HG03097 (cell line): Measurements from ENCODE around the gene HPX.

Experiments used
- ATAC-seq: cut with Tn5 transposase; IDR thresholded peaks from one replicate; pipeline ENCODE4 v1.9.1; 2021; ENCODE audit not compliant: unreplicated experiment, low FRiP score

Gene HPX

GRCh38 chr11:6418557-6419008 lies 22.2 kb downstream of the HPX start:
- no peak for ATAC-seq

DNA sequence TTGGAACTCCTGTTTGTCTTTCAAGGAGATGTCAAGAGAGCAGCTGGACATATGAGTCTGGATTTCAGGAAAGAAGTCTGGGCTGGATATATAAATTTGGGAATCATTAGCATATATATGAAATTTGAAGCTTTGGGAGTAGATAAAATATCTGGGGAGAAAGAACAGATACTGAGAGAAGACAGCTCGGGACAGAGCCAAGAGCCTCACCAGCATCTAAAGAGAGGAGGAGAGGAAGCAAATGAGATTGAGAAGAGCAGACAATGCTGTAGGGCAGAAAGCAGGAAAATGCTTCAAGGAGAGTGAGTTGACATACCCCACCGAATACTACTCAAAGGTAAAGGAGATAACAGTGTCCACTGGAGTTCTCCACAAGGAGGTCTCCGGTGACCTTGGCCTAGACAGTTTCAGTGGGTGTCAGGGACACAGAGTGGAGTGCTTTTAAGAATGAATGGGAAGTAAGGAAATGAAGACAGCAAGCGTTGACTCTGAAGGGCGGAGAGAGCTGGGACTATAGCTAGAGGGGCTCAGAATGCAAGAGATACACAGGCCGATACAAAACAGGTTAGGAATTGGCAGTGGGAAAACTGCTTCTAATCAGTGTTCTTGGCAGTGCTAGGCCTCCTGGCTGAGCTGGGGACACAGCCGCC lies 22.8 kb downstream of the HPX start:
- ATAC-seq = no peak

DNA sequence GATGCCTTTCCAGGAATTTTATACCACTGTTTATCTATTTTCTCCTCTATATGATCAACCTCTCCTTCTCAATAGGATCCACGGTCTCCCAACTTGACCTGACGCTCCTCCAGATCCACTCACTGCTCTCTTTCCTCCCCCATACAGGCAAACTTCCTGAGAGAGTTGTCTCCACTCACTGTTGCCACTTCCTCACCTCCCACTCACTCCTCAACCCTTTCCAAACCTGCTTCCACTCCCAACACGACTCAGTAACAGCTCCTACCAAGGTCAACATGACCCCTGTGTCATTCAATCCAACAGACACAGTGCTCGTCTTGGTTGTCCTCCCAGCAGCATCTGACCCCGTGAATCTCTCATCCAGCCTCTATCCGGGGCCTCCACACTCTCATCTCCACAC lies 25.0 kb downstream of the HPX start:
- no peak for ATAC-seq

GRCh38 chr11:6414874-6415328 lies 25.9 kb downstream of the HPX start:
- no peak for ATAC-seq

DNA sequence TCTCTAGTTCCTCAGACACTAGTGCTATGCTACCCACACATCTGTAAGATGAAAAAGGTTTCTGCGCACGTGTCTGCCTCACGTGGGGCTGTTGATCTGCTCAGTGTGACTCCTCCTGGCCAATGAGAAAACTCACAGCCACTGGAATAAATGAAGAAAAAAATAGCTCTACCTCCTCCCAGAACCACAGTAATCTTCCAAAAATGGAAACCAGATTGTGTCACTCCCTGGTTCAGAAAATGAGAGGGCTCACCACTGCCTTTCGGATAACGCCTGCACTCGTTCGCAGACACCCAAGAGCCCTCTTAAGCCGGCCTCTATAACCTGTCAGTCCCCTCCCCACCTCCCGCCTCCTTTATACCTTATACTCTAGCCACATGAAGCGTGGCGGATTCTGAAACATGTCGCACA lies 27.0 kb downstream of the HPX start:
- ATAC-seq = no peak

DNA sequence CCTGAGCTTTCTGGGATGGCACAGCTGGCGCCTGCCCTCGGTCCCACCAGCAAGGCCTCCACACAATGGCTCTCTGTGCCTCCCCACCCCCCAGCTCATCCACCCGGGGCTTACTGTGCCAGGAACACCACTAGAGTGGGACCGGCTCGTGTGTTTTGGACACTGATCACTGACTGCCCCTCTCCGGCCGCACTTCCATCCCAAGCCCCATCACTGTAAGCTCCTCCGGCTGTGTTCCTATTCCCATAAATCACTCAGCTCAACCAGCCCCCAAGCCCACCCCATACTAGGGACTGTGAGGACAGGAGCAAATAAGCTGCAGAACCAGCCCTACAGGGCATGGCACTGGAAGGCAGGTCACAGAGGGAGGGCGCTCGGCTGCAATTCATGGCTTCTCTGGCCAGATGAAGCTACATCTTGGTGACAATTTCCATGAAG lies 29.2 kb downstream of the HPX start:
- no peak for ATAC-seq

DNA sequence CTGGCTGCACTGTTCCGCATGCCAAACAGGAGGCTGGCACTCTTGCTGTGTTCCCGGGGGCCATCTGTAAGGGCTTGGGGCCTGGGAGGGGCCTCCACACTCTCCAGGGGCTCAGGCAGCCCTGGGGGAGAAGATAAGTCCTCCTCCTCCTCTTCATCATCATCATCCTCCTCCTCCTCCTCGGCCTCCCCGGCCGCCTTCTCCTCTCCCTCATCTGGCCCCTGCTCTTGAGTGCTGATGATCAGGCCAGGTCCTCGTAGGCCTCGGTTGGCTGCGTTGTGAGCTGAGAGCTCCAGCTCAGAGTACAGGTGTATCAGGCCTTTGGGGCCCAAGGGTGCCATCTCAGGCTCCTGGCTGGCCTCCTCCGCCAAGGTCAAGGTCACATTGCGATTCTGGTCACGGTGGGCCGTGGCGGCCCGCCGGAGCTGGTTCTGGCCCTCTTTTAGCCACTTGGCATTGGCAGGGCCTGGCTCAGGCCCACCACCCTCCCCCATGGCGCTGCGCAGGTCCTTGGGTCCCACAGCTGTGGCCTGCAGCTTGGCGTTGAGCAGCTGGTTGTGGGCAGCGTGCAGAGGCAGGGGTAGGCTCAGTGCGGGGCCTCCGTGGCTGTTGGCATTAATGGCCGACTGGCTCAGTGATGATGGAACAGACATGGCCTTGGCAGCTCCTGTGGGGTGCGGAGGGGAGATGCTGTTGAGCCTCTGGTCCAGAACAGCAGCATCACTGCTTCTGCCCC lies 29.9 kb downstream of the HPX start:
- ATAC-seq = no peak

DNA sequence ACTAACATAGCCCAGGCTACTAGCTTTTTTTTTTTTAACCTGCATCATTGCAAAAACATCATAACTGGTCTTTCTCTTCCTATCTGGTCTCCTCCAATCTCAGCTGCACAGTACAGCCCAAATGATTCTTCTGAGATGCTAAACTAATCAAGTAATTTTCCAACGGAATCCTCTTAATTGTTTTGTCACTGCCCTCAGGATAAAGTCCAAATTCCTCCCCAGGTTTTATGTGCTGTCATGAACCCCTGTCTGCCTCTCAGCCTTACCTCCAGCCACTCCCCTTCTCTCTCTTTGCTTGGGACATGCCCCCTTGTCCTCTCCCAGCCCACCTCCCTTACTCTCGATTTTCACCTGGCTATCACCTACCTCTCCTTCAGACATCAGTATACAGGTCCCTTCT lies 34.4 kb downstream of the HPX start:
- no peak for ATAC-seq

DNA sequence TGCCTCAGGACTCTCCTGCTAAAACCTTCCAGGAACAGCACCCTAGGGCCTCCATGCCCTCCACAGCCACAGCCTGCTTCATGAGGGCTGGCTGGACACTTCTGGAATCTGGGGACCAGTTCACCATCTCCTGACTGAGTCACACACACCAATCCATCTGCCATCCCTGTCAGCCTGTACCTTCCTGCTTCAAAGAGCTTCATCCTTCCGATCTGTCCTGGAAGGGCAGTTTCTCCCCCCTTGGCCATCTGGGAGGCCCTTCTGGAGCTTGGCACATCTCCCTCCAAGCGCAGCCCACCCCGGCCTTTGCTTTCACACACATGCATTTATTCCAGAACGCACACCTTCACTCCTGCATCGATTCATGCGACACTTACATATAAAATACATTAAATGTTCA lies 34.9 kb downstream of the HPX start:
- ATAC-seq = no peak

DNA sequence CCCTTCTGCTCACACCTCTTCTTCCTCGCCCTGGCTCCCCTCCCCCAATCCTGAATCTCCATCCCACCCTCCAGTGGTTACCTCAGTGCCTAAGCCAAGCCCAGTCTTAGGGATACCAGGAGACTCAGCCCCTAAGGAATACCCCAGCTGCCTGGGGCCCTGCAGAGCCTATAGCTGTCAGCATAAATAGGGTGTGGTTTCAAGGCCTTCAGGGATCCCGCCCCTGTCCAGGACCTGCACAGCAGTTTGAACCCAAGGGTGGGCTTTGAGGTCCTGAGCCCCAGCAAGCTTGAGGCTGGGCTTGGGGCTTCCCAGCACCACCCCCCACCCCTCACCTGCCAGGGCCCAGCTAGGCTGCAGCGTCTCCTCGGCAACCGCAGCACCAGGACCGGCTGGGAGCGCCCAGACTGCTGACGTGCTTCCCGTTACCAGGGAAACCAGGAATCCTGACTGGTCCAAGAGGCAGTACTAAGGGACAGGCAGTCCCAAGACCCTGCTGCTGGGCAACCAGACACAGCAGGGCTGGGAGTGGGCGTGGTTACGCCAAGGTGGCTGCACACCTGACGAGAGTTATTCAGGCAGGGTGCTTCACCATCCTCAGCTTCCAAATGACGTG lies 35.6 kb downstream of the HPX start:
- ATAC-seq = no peak

DNA sequence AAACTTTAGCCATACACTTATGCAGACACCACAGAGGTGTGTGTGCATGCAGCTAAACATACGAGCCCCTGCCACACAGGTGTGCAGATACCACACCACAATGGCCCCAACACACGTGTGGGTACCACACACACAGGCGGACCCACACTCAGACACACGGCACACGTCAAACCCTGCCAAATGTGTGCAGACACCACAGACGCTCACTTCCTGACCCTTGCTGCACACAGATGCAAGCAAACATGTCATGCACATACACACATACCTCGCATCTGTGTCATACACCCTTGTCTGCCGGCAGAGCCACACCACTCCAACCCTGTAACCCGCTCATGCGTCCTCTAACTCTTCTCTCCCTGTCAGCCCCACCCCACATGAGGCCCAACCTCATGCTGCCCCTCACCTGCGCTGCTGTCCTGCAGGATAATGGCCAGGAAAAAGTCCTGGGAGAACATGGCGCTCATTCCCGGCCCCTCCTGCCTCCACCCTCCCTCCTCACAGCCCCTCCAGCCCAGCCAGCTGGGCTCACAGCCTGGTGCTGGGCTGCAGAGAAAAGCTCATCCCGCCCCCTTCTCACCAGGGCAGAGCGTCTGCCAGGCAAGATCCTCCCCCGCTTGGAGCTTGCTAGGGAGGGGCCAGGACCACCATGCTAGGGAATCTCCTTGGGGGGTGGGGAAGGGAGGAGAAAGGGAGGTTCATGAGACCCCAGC lies 36.3 kb downstream of the HPX start:
- no peak for ATAC-seq

DNA sequence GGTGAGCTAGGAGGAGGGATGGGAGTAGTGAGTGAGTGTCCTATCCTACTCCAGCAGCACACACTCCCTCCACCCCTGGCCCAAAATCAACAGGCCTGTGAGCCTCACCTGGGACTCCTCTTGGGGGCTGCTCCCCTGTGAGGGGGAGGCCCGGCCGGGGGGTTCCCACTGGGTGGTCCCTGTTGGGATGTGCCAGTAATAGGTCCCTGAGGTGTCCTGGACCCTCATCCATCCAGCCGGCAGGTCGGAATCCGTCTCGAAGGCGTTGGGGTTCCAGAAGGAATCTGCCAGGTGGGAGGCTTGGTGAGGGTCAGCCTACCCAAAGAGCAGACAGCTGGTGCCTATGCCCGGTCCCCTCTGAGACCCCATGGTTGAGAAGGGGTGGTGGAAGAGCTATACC lies 37.2 kb downstream of the HPX start:
- no peak for ATAC-seq

- ATAC-seq = peak; percentile 96
These were observed 38.2 kb downstream of the HPX start for GRCh38 chr11:6402561-6402981.

DNA sequence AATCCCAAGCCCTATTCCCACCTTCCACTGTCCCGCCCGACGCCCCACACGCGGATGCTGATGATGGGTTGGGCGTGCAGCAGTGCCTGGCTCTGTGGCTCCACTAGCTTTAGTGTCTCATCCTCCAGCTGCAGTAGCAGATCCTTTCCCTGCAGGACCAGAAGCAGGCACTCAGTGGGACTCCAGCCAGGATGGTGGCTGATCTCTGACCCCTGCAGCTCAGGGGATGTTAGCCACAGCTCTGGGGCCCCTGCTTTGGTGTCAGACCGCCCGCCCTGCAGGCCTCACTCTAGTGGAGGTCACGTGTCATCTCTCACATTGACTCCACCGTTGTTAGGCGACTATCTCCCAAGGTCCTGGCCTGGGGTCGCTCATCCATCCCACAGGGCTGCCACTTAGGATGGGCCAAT lies 38.7 kb downstream of the HPX start:
- peak; percentile 16 for ATAC-seq

- no peak for ATAC-seq
These were observed 39.3 kb downstream of the HPX start for GRCh38 chr11:6401464-6401863.

- no peak for ATAC-seq
These were observed 40.1 kb downstream of the HPX start for GRCh38 chr11:6400431-6401345.

DNA sequence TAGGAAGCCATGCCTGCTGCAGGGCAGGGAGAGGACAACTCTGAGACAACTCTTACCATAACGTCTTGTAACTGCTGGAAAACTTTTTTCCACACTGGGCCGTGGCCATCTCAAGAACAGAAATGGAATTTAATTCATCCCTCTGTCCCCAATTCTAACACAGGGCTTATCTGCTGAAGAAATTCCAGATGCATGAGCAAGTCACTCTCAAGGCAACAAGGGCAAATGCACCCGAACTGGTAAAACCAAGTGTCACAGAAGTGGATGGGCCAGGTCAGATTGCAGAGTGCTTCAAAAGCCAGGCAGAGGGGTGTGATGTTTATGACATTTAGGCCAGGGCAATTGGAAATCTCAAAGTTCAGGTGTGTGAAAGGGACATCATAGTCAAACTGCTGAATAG lies 43.2 kb downstream of the HPX start:
- no peak for ATAC-seq

DNA sequence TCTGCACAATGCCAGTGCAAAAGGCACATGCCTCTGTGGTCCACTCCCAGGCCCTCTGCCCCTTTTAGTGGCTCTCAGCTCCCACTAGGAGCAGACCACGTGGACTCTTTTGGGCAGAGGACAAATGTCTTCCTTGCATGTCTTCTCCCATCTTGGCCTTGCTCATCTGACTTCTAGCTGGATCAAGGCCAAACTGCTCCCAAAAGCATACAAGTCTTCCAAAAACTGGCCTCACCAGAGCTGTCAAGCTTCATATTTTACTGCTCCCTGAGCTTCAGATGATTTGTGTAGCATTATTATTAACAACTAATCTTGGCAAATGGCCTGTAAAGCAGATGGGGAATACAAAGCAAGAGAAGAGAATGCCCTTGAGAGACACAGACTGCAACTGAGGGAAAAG lies 43.6 kb downstream of the HPX start:
- ATAC-seq = no peak

DNA sequence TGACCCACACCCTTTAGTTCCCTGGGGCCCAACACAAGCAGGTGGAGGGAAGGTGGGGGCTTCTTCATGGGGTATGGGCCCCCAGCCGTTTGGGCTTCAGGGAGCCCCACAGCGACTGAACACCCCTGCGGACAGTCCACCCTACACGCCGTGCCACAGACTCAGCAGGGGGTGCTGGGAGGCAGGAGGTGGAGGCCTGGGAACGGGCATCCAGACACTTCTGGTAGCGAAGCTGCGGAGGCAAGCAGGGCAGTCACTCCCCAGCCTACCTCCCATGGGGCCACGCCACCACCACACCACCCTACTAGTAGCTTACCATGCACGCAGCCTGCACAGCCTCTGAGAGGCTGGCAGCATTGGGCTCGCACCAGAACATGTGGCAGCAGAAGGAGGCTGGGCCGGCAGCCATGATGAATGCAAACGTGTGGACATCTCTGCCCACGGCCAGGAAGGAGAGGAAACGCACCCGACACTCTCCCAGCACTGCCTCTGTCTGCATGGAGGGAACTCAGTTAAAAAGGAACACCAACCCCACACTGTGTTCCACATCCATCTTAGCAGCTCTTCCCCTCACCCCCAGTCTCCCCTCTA lies 45.2 kb downstream of the HPX start:
- no peak for ATAC-seq
